IMR-90 (cell line): ENCODE data around the gene GPX4. TPM values are rescaled to one million over a fixed set of nuclear protein-coding genes. Genes with fewer than 3 reads are reported as not detected.

Source experiments
- ATAC-seq: fragments of 200-7000 bp; cut with Tn5 transposase; 2 replicates; pipeline ENCODE4 v1.9.1; 2020; ENCODE audit warnings: low read depth, mild to moderate bottlenecking, moderate library complexity
- BruUV-seq: library from RNA; stranded (reverse); fragments of 400-500 nt; replicated peaks from 2 replicates; lab custom pipeline; 2021; lab: Mats Ljungman, UMichigan
- CTCF ChIA-PET: fragments of 300-600 bp; formaldehyde crosslinking; extraction: SDS; loops from one replicate; lab custom pipeline; 2021; ENCODE audit warnings: antibody characterized with exemption; lab: Yijun Ruan, JAX
- POLR2A ChIA-PET: fragments of 300-600 bp; sonication (Branson Sonifier 250); formaldehyde crosslinking; loops from one replicate; lab custom pipeline; 2022; ENCODE audit warnings: antibody characterized with exemption; ENCODE audit not compliant: unreplicated experiment; lab: Charles Lee
- DNase-seq: peaks from one replicate; pipeline ENCODE4 v3.0.0; 2013
- H2AFZ ChIP-seq: replicated peaks from 2 replicates; pipeline ENCODE3; 2013; ENCODE audit warnings: low read length, mild to moderate bottlenecking; ENCODE audit not compliant: poor library complexity
- H2AK5ac ChIP-seq: 2 replicates; pipeline ENCODE4 v1.6.1; 2013; ENCODE audit warnings: low read depth, low read length, inconsistent platforms
- H2AK9ac ChIP-seq: replicated peaks from 2 replicates; pipeline ENCODE3; 2013; ENCODE audit warnings: mild to moderate bottlenecking, low read depth, low read length, moderate library complexity; ENCODE audit not compliant: poor library complexity
- H2BK120ac ChIP-seq: 2 replicates; pipeline ENCODE4 v1.6.1; 2013; ENCODE audit warnings: low read depth, low read length, inconsistent platforms
- H2BK15ac ChIP-seq: 3 replicates; pipeline ENCODE4 v1.6.1; 2013; ENCODE audit warnings: low read depth, low read length, inconsistent platforms
- H2BK20ac ChIP-seq: 2 replicates; pipeline ENCODE4 v1.6.1; 2013; ENCODE audit warnings: low read depth, mild to moderate bottlenecking, inconsistent platforms, low read length, moderate library complexity
- H2BK5ac ChIP-seq: 2 replicates; pipeline ENCODE4 v1.6.1; 2013; ENCODE audit warnings: mild to moderate bottlenecking, low read depth, low read length, inconsistent platforms; ENCODE audit not compliant: poor library complexity, severe bottlenecking
- H3K14ac ChIP-seq: replicated peaks from 2 replicates; pipeline ENCODE4 v1.6.1; 2013; ENCODE audit warnings: low read depth, low read length, inconsistent platforms
- H3K18ac ChIP-seq: 2 replicates; pipeline ENCODE4 v1.6.1; 2013; ENCODE audit warnings: low read depth, low read length, control low read depth
- H3K23ac ChIP-seq: 2 replicates; pipeline ENCODE4 v1.6.1; 2013; ENCODE audit warnings: low read depth, low read length, inconsistent platforms
- H3K27ac ChIP-seq: 2 replicates; pipeline ENCODE4 v1.5.1; 2013; ENCODE audit warnings: mild to moderate bottlenecking, control low read depth, low read length; ENCODE audit not compliant: insufficient read depth
- H3K27me3 ChIP-seq: 2 replicates; pipeline ENCODE4 v1.6.1; 2013; ENCODE audit warnings: low read length; ENCODE audit not compliant: control insufficient read depth, insufficient read depth
- H3K36me3 ChIP-seq: 2 replicates; pipeline ENCODE4 v1.6.1; 2013; ENCODE audit warnings: low read length, mixed read lengths; ENCODE audit not compliant: control insufficient read depth, insufficient read depth
- H3K4ac ChIP-seq: 2 replicates; pipeline ENCODE4 v1.6.1; 2013; ENCODE audit warnings: low read depth, low read length, inconsistent platforms
- H3K4me1 ChIP-seq: 2 replicates; pipeline ENCODE4 v1.6.1; 2013; ENCODE audit warnings: low read length, mixed read lengths; ENCODE audit not compliant: control insufficient read depth, insufficient read depth
- H3K4me2 ChIP-seq: 2 replicates; pipeline ENCODE4 v1.6.1; 2013; ENCODE audit warnings: low read depth, mild to moderate bottlenecking, control low read depth, low read length, moderate library complexity
- H3K4me3 ChIP-seq: 2 replicates; pipeline ENCODE4 v1.5.1; 2013; ENCODE audit warnings: low read depth, mild to moderate bottlenecking, control low read depth, low read length, moderate library complexity; ENCODE audit not compliant: insufficient read depth
- H3K56ac ChIP-seq: 2 replicates; pipeline ENCODE4 v1.6.1; 2013; ENCODE audit warnings: low read length, inconsistent platforms; ENCODE audit not compliant: insufficient read depth; ENCODE audit errors: extremely low read depth
- H3K79me1 ChIP-seq, 2 experiments: 2 replicates each; pipeline ENCODE4 v1.6.1; 2013; ENCODE audit warnings: low read length in 2 of 2, inconsistent platforms in 1 of 2, low read depth in 1 of 2
- H3K9ac ChIP-seq: 2 replicates; pipeline ENCODE4 v1.6.1; 2013; ENCODE audit warnings: low read depth, low read length, control low read depth
- H3K9me1 ChIP-seq: 2 replicates; pipeline ENCODE4 v1.6.1; 2013; ENCODE audit warnings: low read length, inconsistent platforms; ENCODE audit not compliant: insufficient read depth
- H3K9me3 ChIP-seq: 2 replicates; pipeline ENCODE4 v1.6.1; 2013; ENCODE audit warnings: low read length; ENCODE audit not compliant: control insufficient read depth, insufficient read depth
- H4K20me1 ChIP-seq: 2 replicates; pipeline ENCODE4 v1.6.1; 2013; ENCODE audit warnings: low read length, inconsistent platforms; ENCODE audit not compliant: insufficient read depth
- H4K5ac ChIP-seq: 2 replicates; pipeline ENCODE4 v1.6.1; 2013; ENCODE audit warnings: mild to moderate bottlenecking, low read depth, low read length, control low read depth
- H4K8ac ChIP-seq, 2 experiments: 2 replicates each; pipeline ENCODE4 v1.6.1; 2013; ENCODE audit warnings: low read depth in 2 of 2, low read length in 2 of 2, control low read depth in 1 of 2, inconsistent platforms in 1 of 2
- H4K91ac ChIP-seq: 2 replicates; pipeline ENCODE4 v1.6.1; 2013; ENCODE audit warnings: low read depth, low read length, inconsistent platforms; ENCODE audit not compliant: insufficient read depth
- BHLHE40 ChIP-seq: fragments of 150-350 bp; IDR thresholded peaks from 2 replicates; pipeline ENCODE4 v1.6.1; 2016; ENCODE audit warnings: mild to moderate bottlenecking, low read depth, low read length
- CEBPB ChIP-seq: IDR thresholded peaks from 2 replicates; pipeline ENCODE4 v1.6.1; 2012; ENCODE audit warnings: low read depth, low read length, improper control_type of control experiment
- CHD1 ChIP-seq: IDR thresholded peaks from 2 replicates; pipeline ENCODE4 v1.6.1; 2012; ENCODE audit warnings: low read depth, low read length, improper control_type of control experiment
- CTCF ChIP-seq: conservative IDR thresholded peaks from 2 replicates; pipeline ENCODE4 v1.5.1; 2012; ENCODE audit warnings: mild to moderate bottlenecking, low read depth, low read length, improper control_type of control experiment
- FOS ChIP-seq: fragments of 150-350 bp; IDR thresholded peaks from 2 replicates; pipeline ENCODE4 v1.6.1; 2016; ENCODE audit warnings: low read depth, low read length
- NFE2L2 ChIP-seq: fragments of 150-350 bp; IDR thresholded peaks from 2 replicates; pipeline ENCODE4 v1.6.1; 2016; ENCODE audit warnings: low read depth, mild to moderate bottlenecking, low read length
- RAD21 ChIP-seq: IDR thresholded peaks from 2 replicates; pipeline ENCODE4 v1.6.1; 2012; ENCODE audit warnings: low read length, improper control_type of control experiment
- RCOR1 ChIP-seq: IDR thresholded peaks from 2 replicates; pipeline ENCODE4 v1.6.1; 2012; ENCODE audit warnings: mild to moderate bottlenecking, low read length, improper control_type of control experiment; ENCODE audit not compliant: insufficient replicate concordance
- RFX5 ChIP-seq: IDR thresholded peaks from 2 replicates; pipeline ENCODE4 v1.8.0; 2012; ENCODE audit warnings: low read depth, mild to moderate bottlenecking, low read length, moderate library complexity
- USF2 ChIP-seq: fragments of 150-350 bp; IDR thresholded peaks from 2 replicates; pipeline ENCODE4 v1.6.1; 2017; ENCODE audit warnings: mild to moderate bottlenecking, antibody characterized with exemption, low read length, low read depth
- WGBS, 2 experiments: methylation state at CpG; one replicate each; pipeline versions ENCODE4 v1.1.5 to v1.1.7; 2013; ENCODE audit warnings: missing lambda C conversion rate in 2 of 2; ENCODE audit not compliant: insufficient read length in 1 of 2; ENCODE audit errors: extremely low coverage in 2 of 2; 5-methylcytosine and 5-hydroxymethylcytosine counted together
- dilution Hi-C: fragments of 300-500 bp; cut with HindIII; formaldehyde crosslinking; loops from one replicate; pipeline ENCODE4 v1.14.3; 2018; ENCODE audit warnings: low sequenced_read_pairs; ENCODE audit not compliant: unreplicated experiment
- in situ Hi-C: fragments of 300-500 bp; cut with MboI; formaldehyde crosslinking; loops from 3 replicates; pipeline ENCODE4 v1.14.3; 2019; ENCODE audit warnings: low sequenced_read_pairs, inconsistent platforms, mixed read lengths
- intact Hi-C: fragments of 100-400 bp; cut with micrococcal nuclease; formaldehyde crosslinking; loops from 2 replicates; pipeline ENCODE4 v1.10.0; 2022
- polyA plus RNA-seq, 3 experiments: library from polyadenylated mRNA; depleted of rRNA; stranded (reverse); fragments of >200 nt; gene quantifications; 2 replicates each; pipeline ENCODE4 v1.2.3, GENCODE V29; 2012; ENCODE audit warnings: low replicate concordance in 1 of 3
- total RNA-seq: library from RNA; depleted of rRNA; stranded (reverse); fragments of >200 nt; gene quantifications from 2 replicates; pipeline ENCODE4 v1.2.3, GENCODE V29; 2012

GPX4 gene
- total and polyA plus RNA-seq, 2 of the 4 experiments (the other 2 are of a cell fraction): 357 to 1,083 TPM

GRCh38 chr19:1112268-1113029 is 8.7 kb downstream of the GPX4 start:
- peak overlapping the region; percentile 97 for H2AK9ac ChIP-seq
- peak overlapping the region in 1 of 2 experiments; percentile 16; a peak in 1 of 4 replicates for H4K8ac ChIP-seq
- no peak overlapping the region for H3K56ac ChIP-seq
- no peak overlapping the region for H2BK20ac ChIP-seq
- peaks cover 11% of the 10 kb centered on the region for H3K4me1 ChIP-seq
- ATAC-seq (no peak), DNase-seq (no peak)
- intact Hi-C loops (loop anchor here (2.0 to 5.0 kb wide), 2 partner anchors 64 to 80 kb away; no protein-coding TSS in a partner anchor), dilution Hi-C loops (no loop called here), in situ Hi-C loops (no loop called here)
- H3K36me3 ChIP-seq: peaks cover 77% of the 10 kb centered on the region
- H3K27ac ChIP-seq: no peak overlapping the region; the same call in 1 of the 2 replicates
- TF ChIP-seq CHD1 (no peak), CEBPB (no peak), FOS (no peak), NFE2L2 (no peak), RFX5 (no peak), CTCF (no peak), USF2 (no peak), BHLHE40 (no peak), RAD21 (no peak), RCOR1 (no peak)
- H3K4ac ChIP-seq: 0 out of 2 replicates have a peak overlapping the region, but pooled peaks have one; percentile 15
- no peak overlapping the region for H4K91ac ChIP-seq
- H2BK15ac ChIP-seq: no peak overlapping the region
- H3K23ac ChIP-seq: no peak overlapping the region
- no peak overlapping the region for H2BK120ac ChIP-seq
- WGBS, 2 experiments: 81% methylated on average over 29 of the region's 71 CpGs; no CpG with 5 or more reads in 1 of the 2 experiments
- no peak overlapping the region for H3K4me3 ChIP-seq
- POLR2A ChIA-PET: interaction anchor here (0.6 kb wide), 2 partner anchors 21 to 82 kb away, joined by 5 to 10 read pairs; no protein-coding TSS in a partner anchor
- H2AK5ac ChIP-seq: peak overlapping the region; percentile 42
- CTCF ChIA-PET: interaction anchor here (1.1 to 1.5 kb wide), 4 partner anchors 18 to 126 kb away, joined by 3 to 12 read pairs (median 8); partner anchors contain the start of gene CBARP
- H3K9me1 ChIP-seq: no peaks in the 10 kb centered on the region
- H3K27me3 ChIP-seq: no peaks in the 10 kb centered on the region
- no peaks in the 10 kb centered on the region for H3K9me3 ChIP-seq
- H2AFZ ChIP-seq: peak overlapping the region; percentile 23
- H3K9ac ChIP-seq: no peak overlapping the region
- no TSS peak for BruUV-seq
- no peak overlapping the region for H3K14ac ChIP-seq
- peaks cover 27% of the 10 kb centered on the region for H4K20me1 ChIP-seq
- H4K5ac ChIP-seq: no peak overlapping the region
- H3K4me2 ChIP-seq: no peak overlapping the region
- peaks cover 3 to 21% of the 10 kb centered on the region in 2 experiments; a peak in 3 of 4 replicates for H3K79me1 ChIP-seq
- no peak overlapping the region for H3K18ac ChIP-seq
- peak overlapping the region; percentile 43 for H2BK5ac ChIP-seq
